Prostate gland (tissue), 2 donors: ENCODE data around the gene KIAA1671.

ENCODE experiments used
- CTCF ChIP-seq, 4 experiments: fragments of 200-600 bp in 2 of 4; fragments of 450-650 bp in 2 of 4; sonication (generic) in 2 of 4; IDR thresholded peaks; 1 replicate in 3 of 4; 2 replicates in 1 of 4; pipeline ENCODE4 v1.5.1; 2016 to 2019; ENCODE audit warnings: antibody characterized with exemption in 4 of 4, mild to moderate bottlenecking in 2 of 4, moderate library complexity in 2 of 4
- POLR2AphosphoS5 ChIP-seq: sonication (generic); formaldehyde crosslinking; IDR thresholded peaks from one replicate; pipeline ENCODE4 v1.6.1; 2017; ENCODE audit warnings: antibody characterized with exemption

DNA sequence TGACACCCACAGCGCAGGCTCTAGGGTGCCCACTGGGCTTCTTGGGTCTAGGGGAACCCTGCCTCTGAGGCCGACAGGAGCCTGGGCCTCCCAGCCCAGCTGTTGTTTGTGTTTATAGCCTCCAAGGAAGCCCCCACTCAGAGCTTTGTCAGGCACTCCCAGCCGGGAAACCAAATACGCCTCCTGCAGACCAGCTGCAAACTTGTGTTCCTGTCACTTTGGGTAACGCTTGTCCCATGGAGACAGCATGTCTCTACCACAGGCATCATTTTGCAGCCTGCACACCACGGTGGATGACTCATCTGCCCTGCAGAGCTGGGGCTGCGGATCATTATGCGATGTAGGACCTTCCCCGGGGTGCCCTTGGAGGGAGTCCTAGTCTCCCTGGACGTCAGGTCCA lies 206.5 kb downstream of the KIAA1671 start:
- TF ChIP-seq CTCF (IDR thresholded peaks at IDR 0.05) (no peak), POLR2AphosphoS5 (no peak)
